ENCODE results near the gene FEZ2. TPM values are rescaled to one million over a fixed set of nuclear protein-coding genes. Genes with fewer than 3 reads are reported as not detected.

Gene FEZ2
- polyA plus RNA-seq, 1 of the 3 experiments (the other 2 are of a cell fraction), result 37.2 TPM

GRCh38 chr2:36609507-36609906 lies 11.5 kb upstream of the FEZ2 start:
- H3K27ac ChIP-seq (ENCODE audit: low read depth in 2 of 2, low read length in 1 of 2), result no peak overlapping the region
- H3F3A ChIP-seq (replicated peaks; ENCODE audit: insufficient read depth), result no peaks in the 10 kb centered on the region
- ChIA-PET CTCF (interaction anchor here (0.6 kb wide), 1 partner anchor 12 kb away, joined by 3 read pairs; no protein-coding TSS in a partner anchor), POLR2A (no interaction called here)
- TF ChIP-seq MEF2A (IDR thresholded peaks at IDR 0.05; ENCODE audit: borderline replicate concordance, low read depth) (no peak), TAF1 (IDR thresholded peaks at IDR 0.05; ENCODE audit: borderline replicate concordance, low read depth, low read length) (no peak), REST (IDR thresholded peaks at IDR 0.05; ENCODE audit: low read depth, low read length) (no peak)
- no peaks in the 10 kb centered on the region for H3K4me1 ChIP-seq (ENCODE audit: control insufficient read depth in 1 of 2, insufficient read depth in 2 of 2, low read depth in 1 of 2, low read length in 1 of 2)
- 85% methylated on average over 1 of the region's 1 CpG for WGBS (ENCODE audit: low lambda C conversion rate)
- H2AFZ ChIP-seq (ENCODE audit: low read depth), result no peak overlapping the region
- no peak overlapping the region for H3K4me3 ChIP-seq (ENCODE audit: low read depth in 2 of 2, low read length in 1 of 2)
- no peaks in the 10 kb centered on the region for H4K20me1 ChIP-seq (ENCODE audit: insufficient read depth)
- DNase-seq, result no peak
- no peak overlapping the region for H3K4me2 ChIP-seq
- H3K9me3 ChIP-seq, result no peaks in the 10 kb centered on the region
- H3K27me3 ChIP-seq (ENCODE audit: insufficient read depth), result no peaks in the 10 kb centered on the region
- no peaks in the 10 kb centered on the region for H3K9me2 ChIP-seq
- H3K36me3 ChIP-seq (replicated peaks in 1 of 2; ENCODE audit: control insufficient read depth in 1 of 2, insufficient read depth in 2 of 2, low read length in 1 of 2), result no peaks in the 10 kb centered on the region
- H3K79me2 ChIP-seq (ENCODE audit: insufficient read depth), result no peaks in the 10 kb centered on the region
- H3K9ac ChIP-seq, result no peak overlapping the region

GRCh38 chr2:36607947-36608346 lies 10.0 kb upstream of the FEZ2 start:
- Histone ChIP-seq H3F3A (replicated peaks; ENCODE audit: insufficient read depth) (no peaks in the 10 kb centered on the region), H3K4me1 (ENCODE audit: control insufficient read depth in 1 of 2, insufficient read depth in 2 of 2, low read depth in 1 of 2, low read length in 1 of 2) (no peaks in the 10 kb centered on the region), H3K4me3 (ENCODE audit: low read depth in 2 of 2, low read length in 1 of 2) (no peak overlapping the region), H3K9ac (no peak overlapping the region), H3K9me3 (no peaks in the 10 kb centered on the region), H3K27me3 (ENCODE audit: insufficient read depth) (no peaks in the 10 kb centered on the region), H3K36me3 (replicated peaks in 1 of 2; ENCODE audit: control insufficient read depth in 1 of 2, insufficient read depth in 2 of 2, low read length in 1 of 2) (no peaks in the 10 kb centered on the region), H3K79me2 (ENCODE audit: insufficient read depth) (no peaks in the 10 kb centered on the region), H4K20me1 (ENCODE audit: insufficient read depth) (no peaks in the 10 kb centered on the region), H3K9me2 (no peaks in the 10 kb centered on the region), H2AFZ (ENCODE audit: low read depth) (no peak overlapping the region), H3K27ac (ENCODE audit: low read depth in 2 of 2, low read length in 1 of 2) (no peak overlapping the region), H3K4me2 (no peak overlapping the region)
- POLR2A ChIA-PET, result interaction anchor here (0.8 kb wide), 1 partner anchor 11 kb away, joined by 4 read pairs; no protein-coding TSS in a partner anchor
- no peak for DNase-seq
- TF ChIP-seq RFX5 (IDR thresholded peaks at IDR 0.05; ENCODE audit: low read length) (no peak), RAD21 (IDR thresholded peaks at IDR 0.05; ENCODE audit: low read length) (no peak), FOXJ3 (CRISPR knock-in tag; IDR thresholded peaks at IDR 0.05) (no peak), YY1 (IDR thresholded peaks at IDR 0.05; ENCODE audit: low read depth) (no peak)
- CTCF ChIA-PET, result no interaction called here
- WGBS (ENCODE audit: low lambda C conversion rate), result 71% methylated on average over 3 of the region's 3 CpGs

GRCh38 chr2:36606925-36607324 lies 9.0 kb upstream of the FEZ2 start:
- no peaks in the 10 kb centered on the region for H3K4me1 ChIP-seq (ENCODE audit: control insufficient read depth in 1 of 2, insufficient read depth in 2 of 2, low read depth in 1 of 2, low read length in 1 of 2)
- H3K27ac ChIP-seq (ENCODE audit: low read depth in 2 of 2, low read length in 1 of 2), result no peak overlapping the region
- no peaks in the 10 kb centered on the region for H3K9me3 ChIP-seq
- POLR2A ChIA-PET, result no interaction called here
- no peaks in the 10 kb centered on the region for H4K20me1 ChIP-seq (ENCODE audit: insufficient read depth)
- H3K4me2 ChIP-seq, result no peak overlapping the region
- no peaks in the 10 kb centered on the region for H3K36me3 ChIP-seq (replicated peaks in 1 of 2; ENCODE audit: control insufficient read depth in 1 of 2, insufficient read depth in 2 of 2, low read length in 1 of 2)
- no peaks in the 10 kb centered on the region for H3K9me2 ChIP-seq
- H3K4me3 ChIP-seq (ENCODE audit: low read depth in 2 of 2, low read length in 1 of 2), result no peak overlapping the region
- no peak overlapping the region for H2AFZ ChIP-seq (ENCODE audit: low read depth)
- no peaks in the 10 kb centered on the region for H3F3A ChIP-seq (replicated peaks; ENCODE audit: insufficient read depth)
- no peaks in the 10 kb centered on the region for H3K79me2 ChIP-seq (ENCODE audit: insufficient read depth)
- CTCF ChIA-PET, result interaction anchor here (0.7 kb wide), 1 partner anchor 100 kb away, joined by 4 read pairs; no protein-coding TSS in a partner anchor
- H3K27me3 ChIP-seq (ENCODE audit: insufficient read depth), result no peaks in the 10 kb centered on the region
- H3K9ac ChIP-seq, result no peak overlapping the region
- WGBS (ENCODE audit: low lambda C conversion rate), result 71% methylated on average over 3 of the region's 3 CpGs
- no peak for DNase-seq
- no peak for TF ChIP-seq POLR2AphosphoS5 (IDR thresholded peaks at IDR 0.05; ENCODE audit: low read depth, low read length)
- TF ChIP-seq NFIC (IDR thresholded peaks at IDR 0.05; ENCODE audit: borderline replicate concordance), result no peak
- TF ChIP-seq FOXJ3 (CRISPR knock-in tag; IDR thresholded peaks at IDR 0.05), result no peak
- TF ChIP-seq EP300 (IDR thresholded peaks at IDR 0.05; ENCODE audit: borderline replicate concordance in 1 of 2, low read depth in 1 of 2, low read length in 1 of 2), result no peak
- TF ChIP-seq USF2 (IDR thresholded peaks at IDR 0.05; ENCODE audit: borderline replicate concordance, low read depth, low read length), result no peak
- TF ChIP-seq TEAD4 (IDR thresholded peaks at IDR 0.05; ENCODE audit: borderline replicate concordance, insufficient read depth), result no peak
- TF ChIP-seq ZBTB33 (IDR thresholded peaks at IDR 0.05; ENCODE audit: borderline replicate concordance, low read depth), result no peak
- TF ChIP-seq CTCF (IDR thresholded peaks at IDR 0.05), result no peak
